ENCODE measurements around the gene MORN4.

Gene MORN4

GRCh38 chr10:97582169-97582568, 51.1 kb downstream of the MORN4 start (continued):
- TF ChIP-seq ZBTB49 (tag by site-specific recombination; IDR thresholded peaks at IDR 0.05; ENCODE audit: low read depth) (no peak), ZNF645 (tag by site-specific recombination; IDR thresholded peaks at IDR 0.05) (no peak), ATF2 (tag by site-specific recombination; IDR thresholded peaks at IDR 0.05; ENCODE audit: low read depth) (no peak), ZNF24 (tag by site-specific recombination; IDR thresholded peaks at IDR 0.05) (no peak), ZNF624 (tag by site-specific recombination; IDR thresholded peaks at IDR 0.05) (no peak), ZBTB11 (tag by site-specific recombination; conservative IDR thresholded peaks at IDR 0.05; ENCODE audit: low read depth) (no peak), ZNF521 (tag by site-specific recombination; IDR thresholded peaks at IDR 0.05) (no peak), ZNF394 (tag by site-specific recombination; IDR thresholded peaks at IDR 0.05; ENCODE audit: borderline replicate concordance) (no peak), ZNF280C (tag by site-specific recombination; IDR thresholded peaks at IDR 0.05) (no peak), ZNF404 (tag by site-specific recombination; IDR thresholded peaks at IDR 0.05) (no peak), SP7 (tag by site-specific recombination; IDR thresholded peaks at IDR 0.05) (no peak), ZSCAN16 (tag by site-specific recombination; IDR thresholded peaks at IDR 0.05) (no peak), PRDM10 (tag by site-specific recombination; IDR thresholded peaks at IDR 0.05) (no peak)
